CD4-positive, alpha-beta T cell treated with Interleukin-17A for 4 hours (primary cell): ENCODE results near the gene LMNTD2.

Experiments
- DNase-seq: peaks from one replicate; pipeline ENCODE4 v3.0.0-alpha.2; 2020; ENCODE audit warnings: mixed read lengths

LMNTD2 gene

GRCh38 chr11:567011-567628 is 6.6 kb upstream of the LMNTD2 start:
- no peak for DNase-seq

DNA sequence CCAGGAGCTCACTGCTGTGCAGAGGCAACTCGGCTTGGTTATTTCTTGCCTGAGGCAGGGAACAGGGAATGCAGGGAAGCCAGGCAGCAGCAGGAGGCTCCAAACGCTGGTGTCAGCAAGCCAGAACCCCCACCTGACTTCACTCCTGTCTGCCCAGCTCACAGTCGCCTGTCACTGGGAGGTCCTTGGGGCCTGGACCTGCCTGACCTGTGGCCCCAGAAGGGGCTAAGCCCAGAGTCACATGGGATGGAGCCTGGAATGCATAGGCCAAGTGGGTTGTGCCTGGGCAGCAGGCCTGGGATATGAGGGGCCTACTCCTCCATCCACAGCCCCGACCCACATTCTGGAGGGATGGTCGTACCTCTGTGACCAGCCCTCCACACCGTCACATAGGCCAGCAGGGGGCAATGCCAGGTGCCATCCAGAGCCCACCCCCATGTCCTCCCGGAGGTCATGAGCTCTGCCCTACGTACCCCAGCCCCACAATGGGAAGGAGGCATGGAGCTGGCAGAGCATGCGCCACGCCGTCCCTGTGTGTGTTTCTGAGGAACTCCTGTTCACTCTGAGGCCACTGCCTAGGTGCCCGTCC is 5.5 kb upstream of the LMNTD2 start:
- no peak for DNase-seq

- no peak for DNase-seq
These were observed 3.5 kb upstream of the LMNTD2 start for GRCh38 chr11:563812-564578.

- no peak for DNase-seq
These were observed 2.7 kb upstream of the LMNTD2 start for GRCh38 chr11:563066-563811.

DNA sequence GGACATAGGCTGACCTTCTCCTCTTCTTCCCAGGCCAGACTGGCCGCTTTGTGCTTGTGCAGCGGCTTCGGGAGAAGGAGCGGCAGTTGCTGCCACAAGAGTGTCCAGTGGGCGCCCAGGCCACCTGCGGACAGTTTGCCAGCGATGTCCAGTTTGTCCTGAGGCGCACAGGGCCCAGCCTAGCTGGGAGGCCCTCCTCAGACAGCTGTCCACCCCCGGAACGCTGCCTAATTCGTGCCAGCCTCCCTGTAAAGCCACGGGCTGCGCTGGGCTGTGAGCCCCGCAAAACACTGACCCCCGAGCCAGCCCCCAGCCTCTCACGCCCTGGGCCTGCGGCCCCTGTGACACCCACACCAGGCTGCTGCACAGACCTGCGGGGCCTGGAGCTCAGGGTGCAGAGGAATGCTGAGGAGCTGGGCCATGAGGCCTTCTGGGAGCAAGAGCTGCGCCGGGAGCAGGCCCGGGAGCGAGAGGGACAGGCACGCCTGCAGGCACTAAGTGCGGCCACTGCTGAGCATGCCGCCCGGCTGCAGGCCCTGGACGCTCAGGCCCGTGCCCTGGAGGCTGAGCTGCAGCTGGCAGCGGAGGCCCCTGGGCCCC is 1.6 kb upstream of the LMNTD2 start:
- DNase-seq: no peak

DNA sequence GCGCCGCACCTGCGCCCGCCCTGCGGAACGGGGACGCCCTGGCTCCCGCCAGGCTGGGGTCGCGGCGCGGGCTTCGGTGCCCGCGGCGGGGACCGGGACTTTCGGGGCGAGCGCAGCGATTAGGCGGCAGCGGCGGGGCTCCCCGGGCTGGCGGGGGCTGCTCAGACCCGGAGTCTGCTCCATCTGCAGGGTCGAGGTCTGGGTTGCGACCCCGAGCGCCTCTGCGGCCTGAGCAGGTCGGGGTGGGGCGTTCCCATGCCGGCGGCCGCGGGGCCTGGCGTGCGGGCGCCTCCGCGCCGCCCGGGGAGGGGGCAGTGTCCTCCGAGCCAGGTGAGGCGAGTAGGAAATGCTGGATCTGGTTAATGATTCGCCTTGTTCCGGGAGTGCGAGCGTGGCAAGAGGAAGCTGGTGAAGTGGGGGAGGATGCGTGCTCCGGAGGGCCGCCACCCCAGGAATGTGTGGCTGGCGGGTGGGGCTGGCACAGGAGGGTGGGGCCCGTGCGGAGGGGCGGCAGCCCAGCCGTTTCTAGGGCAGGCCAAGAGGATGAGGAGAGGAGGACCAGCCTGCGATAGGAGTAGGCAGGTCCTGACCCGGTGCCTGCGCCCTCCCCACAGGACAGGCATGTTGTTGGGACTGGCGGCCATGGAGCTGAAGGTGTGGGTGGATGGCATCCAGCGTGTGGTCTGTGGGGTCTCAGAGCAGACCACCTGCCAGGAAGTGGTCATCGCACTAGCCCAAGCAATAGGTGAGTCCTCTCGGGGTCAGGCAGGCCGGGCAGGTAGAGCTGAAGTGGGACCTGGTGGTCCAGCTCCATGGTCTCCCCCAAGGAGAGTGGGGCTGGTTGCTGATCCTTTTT is 838 bp upstream of the LMNTD2 start:
- DNase-seq: peak; percentile 41

DNA sequence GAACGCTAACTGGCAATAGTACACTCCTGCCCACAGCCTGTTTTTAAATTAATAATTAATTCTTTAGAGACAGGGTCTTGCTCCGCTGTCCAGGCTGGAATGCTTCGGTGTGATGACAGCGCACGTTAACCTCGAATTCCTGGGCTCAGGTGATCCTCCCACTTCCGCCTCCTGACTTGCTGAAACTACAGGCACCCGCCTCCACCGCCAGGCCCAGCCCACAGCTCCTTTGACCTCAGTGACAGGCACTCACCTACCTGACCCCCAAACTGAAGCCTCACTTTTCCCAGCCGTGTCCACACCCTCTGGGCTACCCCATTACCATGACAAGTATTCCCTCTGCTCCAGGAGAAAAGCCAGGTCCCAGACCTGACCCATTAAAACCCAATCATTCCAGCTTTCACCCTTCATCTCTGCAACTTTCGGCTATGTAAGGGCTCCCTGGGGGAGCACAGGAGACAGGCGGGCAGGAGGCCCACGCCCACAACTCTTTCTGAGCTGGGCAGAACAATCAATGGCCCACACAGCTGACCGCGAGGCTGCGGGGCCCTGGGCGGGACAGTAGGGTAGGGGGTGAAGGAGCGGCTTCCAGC is 730 bp downstream of the LMNTD2 start:
- peak; percentile 25 for DNase-seq

DNA sequence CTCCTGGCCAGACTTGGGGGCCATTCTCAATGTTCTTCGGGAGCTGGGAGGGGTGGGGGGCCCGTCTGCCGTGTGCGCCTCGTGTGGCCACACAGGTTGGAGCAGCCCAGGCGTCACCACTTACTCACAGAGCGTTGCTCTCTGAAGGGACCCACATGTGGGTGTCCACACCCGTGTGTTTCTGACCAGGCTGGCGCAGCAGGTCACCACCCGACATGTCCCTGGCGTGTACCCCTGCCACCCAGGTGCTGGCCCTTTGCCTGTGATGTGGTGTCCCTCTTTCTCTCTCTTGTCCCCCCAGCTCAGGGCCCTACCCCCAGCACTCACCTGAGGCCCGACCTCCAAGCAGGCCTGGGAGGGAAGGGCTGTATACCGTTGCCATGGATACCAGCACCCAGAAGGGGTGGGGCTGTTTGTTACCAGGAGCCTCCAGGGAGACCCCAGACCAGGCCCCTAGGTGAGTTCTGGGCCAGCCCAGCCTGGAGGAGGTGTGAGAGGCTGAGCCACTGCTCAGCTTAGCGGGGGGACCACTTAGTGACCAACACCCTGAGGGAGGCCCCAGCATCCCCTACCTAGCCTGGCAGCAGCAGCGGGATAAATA is 1.4 kb downstream of the LMNTD2 start:
- no peak for DNase-seq

GRCh38 chr11:558503-558902 is 2.0 kb downstream of the LMNTD2 start:
- no peak for DNase-seq

- no peak for DNase-seq
These were observed 3.0 kb downstream of the LMNTD2 start for GRCh38 chr11:557328-558132.

DNA sequence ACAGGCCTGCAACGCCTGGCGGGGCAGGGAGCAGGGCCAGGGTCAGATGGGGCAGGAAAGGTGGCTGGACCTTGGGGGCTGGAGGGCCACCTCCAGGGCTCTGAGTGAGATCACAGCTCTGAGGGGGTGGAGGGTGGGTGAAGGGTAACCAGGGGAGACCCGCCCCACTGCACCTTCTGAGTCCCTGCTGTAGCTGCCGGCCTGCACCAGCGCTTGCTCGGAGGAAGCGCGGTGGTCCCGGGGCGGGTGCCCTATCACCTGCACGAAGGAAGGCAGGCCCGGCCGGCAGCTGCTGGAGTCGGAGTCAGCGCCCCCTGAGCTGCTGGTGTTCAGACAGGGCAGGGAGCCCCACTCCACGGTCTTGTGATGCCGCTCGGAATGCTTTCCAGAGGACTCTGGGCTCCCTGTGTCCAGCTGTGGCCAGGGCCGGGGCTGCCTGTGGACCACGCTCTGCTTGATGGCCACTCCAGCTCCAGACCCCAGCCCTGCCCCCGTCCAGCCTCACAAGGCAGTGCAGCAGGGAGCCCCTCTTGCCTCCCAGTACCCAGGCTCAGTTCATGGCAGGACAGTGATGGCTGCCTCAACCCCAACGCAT is 3.8 kb downstream of the LMNTD2 start:
- no peak for DNase-seq

- peak; percentile 52 for DNase-seq
These were observed 4.5 kb downstream of the LMNTD2 start for GRCh38 chr11:555780-556661.

DNA sequence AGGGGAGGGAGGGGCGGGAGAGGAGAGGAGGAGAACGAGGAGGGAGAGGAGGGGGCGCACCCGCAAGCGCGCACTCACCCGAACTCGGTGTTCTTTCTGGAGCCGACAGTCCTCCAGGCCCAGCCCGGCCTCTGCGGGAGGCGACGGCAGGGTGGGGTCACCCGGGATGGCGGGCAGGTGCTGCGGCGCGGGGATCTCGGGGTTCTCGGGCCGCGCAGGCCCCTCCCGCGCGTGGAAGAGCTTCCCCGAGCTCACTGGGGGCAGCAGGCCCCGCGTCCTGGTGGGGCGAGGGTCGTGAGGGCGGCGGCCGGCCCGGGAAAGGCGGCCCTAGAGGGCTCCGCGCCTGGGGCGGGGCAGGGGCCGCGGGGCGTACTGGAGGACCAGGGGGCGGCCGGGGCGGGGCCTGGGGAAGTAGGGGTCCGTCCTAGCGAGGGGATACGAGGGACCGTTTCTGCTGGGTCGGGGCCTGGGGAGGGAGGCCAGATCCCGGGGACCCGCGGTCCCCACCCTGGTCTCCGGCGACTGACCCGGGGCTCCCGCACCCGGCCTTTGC is 5.2 kb downstream of the LMNTD2 start:
- DNase-seq: no peak

DNA sequence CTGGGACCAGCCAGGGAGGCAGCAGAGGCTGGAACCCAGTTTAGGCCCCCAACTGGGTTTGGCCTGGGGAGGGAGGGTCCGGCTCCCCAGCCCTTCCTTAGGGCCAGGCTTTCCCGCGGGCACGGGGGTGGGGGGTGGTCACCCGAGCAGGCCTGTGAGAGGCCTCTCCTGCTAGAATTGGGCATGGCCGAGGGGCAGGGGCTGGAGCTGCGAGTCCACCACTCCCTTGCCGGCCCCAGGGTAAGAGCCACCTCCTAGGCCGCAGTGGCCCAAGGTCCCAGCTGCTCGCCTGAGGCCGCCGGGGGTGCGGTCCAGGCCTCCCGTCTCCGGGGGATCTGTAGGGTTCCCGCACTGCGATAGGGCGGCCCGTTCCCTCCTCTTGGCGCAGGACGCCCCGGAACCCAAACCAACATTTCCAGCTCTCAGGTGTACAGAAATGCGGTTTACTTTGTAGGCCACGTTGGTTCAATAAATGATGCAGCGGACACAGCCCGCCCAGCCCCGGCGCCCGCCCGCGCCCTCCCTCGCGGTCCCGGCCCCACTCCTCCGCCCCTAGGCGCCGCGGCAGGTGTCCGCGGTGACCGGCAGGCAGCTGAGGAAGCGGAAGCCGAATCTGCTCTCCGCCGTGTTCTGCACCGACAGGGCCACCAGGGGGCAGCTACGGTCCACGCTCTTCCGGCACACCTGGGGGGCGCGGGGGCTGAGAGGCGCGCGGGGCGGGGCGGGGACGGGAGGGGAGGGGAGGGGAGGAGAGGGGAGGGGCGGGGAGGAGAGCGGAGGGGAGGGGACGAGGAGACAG is 5.9 kb downstream of the LMNTD2 start:
- peak; percentile 94 for DNase-seq

DNA sequence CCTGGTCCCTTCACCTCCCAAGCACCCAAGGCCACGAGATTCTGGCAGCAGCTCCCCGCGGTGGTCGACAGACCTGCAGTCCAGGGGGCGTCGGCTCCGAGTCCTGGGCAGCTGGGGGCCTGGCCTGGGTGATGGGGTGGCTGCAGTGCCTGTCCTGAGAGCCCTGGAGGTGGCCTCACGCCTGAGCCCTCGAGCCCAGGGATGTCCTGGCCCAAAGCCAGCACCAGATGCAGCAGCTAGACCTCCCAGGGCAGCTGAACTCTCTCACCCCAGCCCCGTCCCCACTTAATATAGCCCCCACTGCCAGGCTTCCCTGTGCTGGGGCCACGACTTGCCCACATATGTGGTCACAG is 6.6 kb downstream of the LMNTD2 start:
- DNase-seq: no peak

DNA sequence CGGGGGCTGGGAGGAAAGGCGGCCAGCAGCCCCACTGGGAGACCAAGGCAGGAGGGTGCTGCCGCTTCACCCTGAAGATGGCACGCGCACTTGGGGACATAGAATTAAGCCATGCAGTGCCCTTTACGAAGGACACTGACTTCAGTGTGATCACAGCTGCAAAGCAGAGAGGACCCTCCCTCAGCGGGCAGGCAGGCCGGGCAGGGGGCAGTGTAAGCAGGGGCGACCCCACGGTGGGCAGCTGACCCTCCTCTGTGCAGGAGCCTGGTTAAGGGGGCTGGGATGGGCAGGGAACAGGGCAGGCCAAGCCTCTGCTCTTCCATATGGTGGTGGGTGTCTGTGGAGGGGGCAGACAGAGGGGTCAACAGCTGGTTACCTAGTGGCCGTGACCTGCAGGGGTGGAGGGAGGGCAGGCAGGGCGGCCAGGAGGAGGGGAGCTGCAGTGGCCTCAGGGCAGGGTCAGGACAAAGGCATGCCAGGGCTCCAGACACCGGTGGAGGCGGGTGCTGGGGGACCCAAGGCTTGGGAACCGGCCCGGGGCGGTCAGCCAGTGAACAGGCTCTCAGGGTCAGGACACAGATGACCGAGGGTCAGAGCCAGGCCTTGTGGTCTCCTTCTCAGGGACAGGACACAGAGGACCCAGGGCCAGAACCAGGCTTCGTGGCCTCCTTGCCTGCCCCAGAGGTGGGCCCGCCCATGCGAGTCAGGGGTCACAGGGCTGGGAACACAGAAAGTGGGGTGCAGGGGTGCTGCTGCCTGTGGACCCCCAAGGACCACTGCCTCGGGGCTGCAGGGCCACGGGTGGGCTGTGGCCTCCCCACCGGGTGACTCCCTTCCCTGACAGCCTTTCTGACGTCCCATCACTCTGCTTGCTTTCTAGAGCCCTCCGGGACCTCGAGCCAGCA is 7.2 kb downstream of the LMNTD2 start:
- DNase-seq: no peak

- no peak for DNase-seq
These were observed 8.9 kb downstream of the LMNTD2 start for GRCh38 chr11:551596-551995.
